Measurements from ENCODE around the gene REN. TPM values are rescaled to one million over a fixed set of nuclear protein-coding genes. Genes with fewer than 3 reads are reported as not detected.

Gene REN
- total RNA-seq, 1 donor from 2014 or later, result 0.29 TPM

GRCh38 chr1:204112876-204113730 is 53.0 kb downstream of the REN start:
- no peak for DNase-seq (ENCODE audit: extremely low read depth, low read depth, low spot score)

GRCh38 chr1:204110894-204111633 is 55.1 kb downstream of the REN start:
- DNase-seq (ENCODE audit: extremely low read depth, low read depth, low spot score), result no peak

GRCh38 chr1:204108312-204109141 is 57.6 kb downstream of the REN start:
- DNase-seq (ENCODE audit: extremely low read depth, low read depth, low spot score), result no peak

- DNase-seq (ENCODE audit: extremely low read depth, low read depth, low spot score), result no peak
These were observed 58.2 kb downstream of the REN start for GRCh38 chr1:204107892-204108291.

GRCh38 chr1:204106825-204107224 is 59.3 kb downstream of the REN start:
- DNase-seq (ENCODE audit: extremely low read depth, low read depth, low spot score), result no peak

GRCh38 chr1:204105131-204105515 is 61.0 kb downstream of the REN start:
- no peak for DNase-seq (ENCODE audit: extremely low read depth, low read depth, low spot score)

Other genes with a start within 250 kb of the REN start
- 11.2 and 31.1 TPM in 2 replicates for gene SOX13, start 93.2 kb downstream of the REN start, total RNA-seq
- 9.4 and 15.3 TPM in 2 replicates for gene ETNK2, start 14.3 kb downstream of the REN start, total RNA-seq
- 8.0 TPM in 1 of 2 replicates, not detected in the other for gene KISS1, start 30.2 kb upstream of the REN start, total RNA-seq
- not detected in 2 replicates for gene GOLT1A, start 47.7 kb upstream of the REN start, total RNA-seq
- gene PLEKHA6, start 193.6 kb upstream of the REN start, total RNA-seq, result 0.93 and 1.9 TPM in 2 replicates
- 24.9 and 36.2 TPM in 2 replicates for gene PPP1R15B, start 245.5 kb upstream of the REN start, total RNA-seq

Measured in glomerular endothelial cell (primary cell).